Measurements from ENCODE around the gene GRPEL1. TPM values are rescaled to one million over a fixed set of nuclear protein-coding genes. Genes with fewer than 3 reads are reported as not detected.

GRPEL1 gene
- total RNA-seq (2014; rRNA removed; shearing (Covaris generic)) (27.4 and 33.4 TPM in 2 replicates), total RNA-seq (2022) (31.3 and 43.7 TPM in 2 replicates), Bru-seq, nascent RNA (percentile 80 among the genes with signal in this experiment), BruChase-seq, experiment 1, labeled RNA remaining after a 6-hour chase (percentile 68 among the genes with signal in this experiment), BruChase-seq, experiment 2, labeled RNA remaining after a 2-hour chase (percentile 85 among the genes with signal in this experiment)
- long read RNA-seq, transcript GRPEL1-201 (4 exons, 2,775 nt): major isoform, 79 of 83 reads
- long read RNA-seq, partial matches to known transcripts: 0 of 83 reads
- long read RNA-seq, other reads (novel, unspliced or antisense): 2 of 83 reads

- ChIA-PET POLR2A (interaction anchor here (0.6 to 2.6 kb wide), 18 partner anchors 11 to 351 kb away, joined by 3 to 9 read pairs (median 4); partner anchors contain the start of genes TADA2B and TBC1D14), CTCF (ENCODE audit: unreplicated experiment) (interaction anchor here (0.5 to 1.3 kb wide), 5 partner anchors 9 to 794 kb away, joined by 3 to 7 read pairs (median 4); no protein-coding TSS in a partner anchor)
- peaks cover 12% of the 10 kb centered on the region; the same call in 1 of the 2 replicates for H4K20me1 ChIP-seq (ENCODE audit: insufficient read depth, low read length)
- peaks cover 39% of the 10 kb centered on the region for H3K79me2 ChIP-seq (ENCODE audit: insufficient read depth, low read depth, low read length)
- peak within 1 kb of the TSS; percentile 86 for H3K4me2 ChIP-seq (ENCODE audit: low read length)
- peaks cover 27% of the 10 kb centered on the region for H3K4me1 ChIP-seq (ENCODE audit: insufficient read depth, low read length, poor library complexity, severe bottlenecking)
- TF ChIP-seq EZH2phosphoT487 (IDR thresholded peaks at IDR 0.05; ENCODE audit: borderline replicate concordance, low read depth, low read length): no peak
- 0 out of 2 replicates have a peak, but pooled peaks have one; percentile 27 for TF ChIP-seq CTCF (conservative IDR thresholded peaks at IDR 0.05; ENCODE audit: low read length)
- BruUV-seq (replicated peaks): no TSS peak
- H3K27ac ChIP-seq (ENCODE audit: low read depth, low read length, poor library complexity, severe bottlenecking): peak within 1 kb of the TSS; percentile 50
- peaks cover 35% of the 10 kb centered on the region for H3K36me3 ChIP-seq (ENCODE audit: insufficient read depth, low read length)
- H2AFZ ChIP-seq (ENCODE audit: low read length): peak within 1 kb of the TSS; percentile 68
- H3K4me3 ChIP-seq (ENCODE audit: low read depth, low read length, poor library complexity, severe bottlenecking): peak within 1 kb of the TSS; percentile 94
- no peaks in the 10 kb centered on the region for H3K9me3 ChIP-seq (ENCODE audit: low read length)
- intact Hi-C loops (cut with micrococcal nuclease; ENCODE audit: unreplicated experiment): loop anchor here (1.0 to 2.0 kb wide), 7 partner anchors 23 to 393 kb away; partner anchors contain the start of genes BLOC1S4, KIAA0232 and TBC1D14
- no peaks in the 10 kb centered on the region for H3K9me2 ChIP-seq (ENCODE audit: insufficient read depth, low read length)
- DNase-seq (ENCODE audit: low spot score): peak; percentile 99
Measured at GRCh38 chr4:7067452-7068278, at the start of gene GRPEL1. Gene GRPEL1, minus strand, starts transcription at chr4:7068064. Its CDS starts 32 bp downstream, at chr4:7068032.

- BruUV-seq (replicated peaks): no TSS peak
- no peak for DNase-seq (ENCODE audit: low spot score)
- Histone ChIP-seq H3K27ac (ENCODE audit: low read depth, low read length, poor library complexity, severe bottlenecking) (no peak overlapping the region), H2AFZ (ENCODE audit: low read length) (no peak overlapping the region), H3K36me3 (ENCODE audit: insufficient read depth, low read length) (no peaks in the 10 kb centered on the region), H4K20me1 (ENCODE audit: insufficient read depth, low read length) (no peaks in the 10 kb centered on the region), H3K4me3 (ENCODE audit: low read depth, low read length, poor library complexity, severe bottlenecking) (no peak overlapping the region), H3K9me3 (ENCODE audit: low read length) (no peaks in the 10 kb centered on the region), H3K4me2 (ENCODE audit: low read length) (no peak overlapping the region), H3K4me1 (ENCODE audit: insufficient read depth, low read length, poor library complexity, severe bottlenecking) (no peaks in the 10 kb centered on the region), H3K9me2 (ENCODE audit: insufficient read depth, low read length) (no peaks in the 10 kb centered on the region), H3K79me2 (ENCODE audit: insufficient read depth, low read depth, low read length) (no peaks in the 10 kb centered on the region)
- TF ChIP-seq EZH2phosphoT487 (IDR thresholded peaks at IDR 0.05; ENCODE audit: borderline replicate concordance, low read depth, low read length) (no peak), CTCF (conservative IDR thresholded peaks at IDR 0.05; ENCODE audit: low read length) (no peak)
- intact Hi-C loops (cut with micrococcal nuclease; ENCODE audit: unreplicated experiment): no loop called here
- POLR2A ChIA-PET: no interaction called here
- CTCF ChIA-PET (ENCODE audit: unreplicated experiment): no interaction called here
Measured at GRCh38 chr4:7116705-7117104, 48.8 kb upstream of the GRPEL1 start.

All from OCI-LY7 (cell line).